Activated naive CD4-positive, alpha-beta T cell treated with anti-CD3 and anti-CD28 coated beads, Interleukin-2, amount 50 U/mL, for 24 hours (primary cell): ENCODE data around the gene RALGPS1.

ENCODE experiments used
- H3K27ac Mint-ChIP-seq: one replicate; pipeline ENCODE4 v1.8.0; 2021; ENCODE audit warnings: mild to moderate bottlenecking, mixed read lengths
- H3K27me3 Mint-ChIP-seq: one replicate; pipeline ENCODE4 v1.8.0; 2021; ENCODE audit warnings: mixed read lengths
- H3K36me3 Mint-ChIP-seq: one replicate; pipeline ENCODE4 v1.8.0; 2021; ENCODE audit warnings: mixed read lengths
- H3K4me1 Mint-ChIP-seq: one replicate; pipeline ENCODE4 v1.8.0; 2021; ENCODE audit warnings: mixed read lengths
- H3K4me3 Mint-ChIP-seq: one replicate; pipeline ENCODE4 v1.8.0; 2021; ENCODE audit warnings: mild to moderate bottlenecking, mixed read lengths
- H3K9me3 Mint-ChIP-seq: one replicate; pipeline ENCODE4 v1.8.0; 2021; ENCODE audit warnings: mixed read lengths

Gene RALGPS1

GRCh38 chr9:127121628-127122175 is 207.1 kb downstream of the RALGPS1 start:
- H3K36me3 Mint-ChIP-seq, result peaks cover 1% of the 10 kb centered on the region
- no peak overlapping the region for H3K4me3 Mint-ChIP-seq
- no peak overlapping the region for H3K27ac Mint-ChIP-seq
- peaks cover 8% of the 10 kb centered on the region for H3K27me3 Mint-ChIP-seq
- H3K9me3 Mint-ChIP-seq, result no peaks in the 10 kb centered on the region
- peaks cover 3% of the 10 kb centered on the region for H3K4me1 Mint-ChIP-seq

GRCh38 chr9:127122176-127123063 is 207.8 kb downstream of the RALGPS1 start, which contains the start of gene ANGPTL2:
Gene ANGPTL2 (minus strand): TSS chr9:127122635. CDS start chr9:127108731, 13,904 bp downstream.
- Mint-ChIP-seq H3K4me3 (no peak within 1 kb of the TSS), H3K9me3 (no peaks in the 10 kb centered on the region), H3K27me3 (peaks cover 8% of the 10 kb centered on the region), H3K27ac (no peak within 1 kb of the TSS), H3K36me3 (no peaks in the 10 kb centered on the region), H3K4me1 (peaks cover 3% of the 10 kb centered on the region)

- Mint-ChIP-seq H3K27ac (no peak overlapping the region), H3K9me3 (no peaks in the 10 kb centered on the region), H3K36me3 (no peaks in the 10 kb centered on the region), H3K4me3 (no peak overlapping the region), H3K4me1 (peaks cover 3% of the 10 kb centered on the region), H3K27me3 (peaks cover 8% of the 10 kb centered on the region)
Measured at GRCh38 chr9:127123064-127123890, 208.7 kb downstream of the RALGPS1 start.

- Mint-ChIP-seq H3K27me3 (peaks cover 8% of the 10 kb centered on the region), H3K4me1 (peaks cover 3% of the 10 kb centered on the region), H3K4me3 (no peak overlapping the region), H3K9me3 (no peaks in the 10 kb centered on the region), H3K27ac (no peak overlapping the region), H3K36me3 (no peaks in the 10 kb centered on the region)
Measured at GRCh38 chr9:127124111-127124531, 209.5 kb downstream of the RALGPS1 start.

GRCh38 chr9:127124792-127125191 is 210.2 kb downstream of the RALGPS1 start:
- Mint-ChIP-seq H3K27me3 (peaks cover 8% of the 10 kb centered on the region), H3K9me3 (no peaks in the 10 kb centered on the region), H3K36me3 (no peaks in the 10 kb centered on the region), H3K4me3 (no peak overlapping the region), H3K27ac (no peak overlapping the region), H3K4me1 (peaks cover 3% of the 10 kb centered on the region)

- H3K27me3 Mint-ChIP-seq, result peaks cover 2% of the 10 kb centered on the region
- no peaks in the 10 kb centered on the region for H3K9me3 Mint-ChIP-seq
Measured at GRCh38 chr9:127126971-127127370, 212.4 kb downstream of the RALGPS1 start.

GRCh38 chr9:127128341-127129072 is 213.9 kb downstream of the RALGPS1 start:
- Mint-ChIP-seq H3K4me3 (no peak overlapping the region), H3K36me3 (no peaks in the 10 kb centered on the region), H3K27me3 (peaks cover 2% of the 10 kb centered on the region), H3K27ac (no peak overlapping the region), H3K9me3 (no peaks in the 10 kb centered on the region), H3K4me1 (no peaks in the 10 kb centered on the region)

More at GRCh38 chr9:127126971-127127370, 212.4 kb downstream of the RALGPS1 start:
- Mint-ChIP-seq H3K4me3 (no peak overlapping the region), H3K36me3 (no peaks in the 10 kb centered on the region), H3K4me1 (no peaks in the 10 kb centered on the region), H3K27ac (no peak overlapping the region)

GRCh38 chr9:127129073-127129717 is 214.6 kb downstream of the RALGPS1 start:
- Mint-ChIP-seq H3K9me3 (no peaks in the 10 kb centered on the region), H3K27me3 (peaks cover 2% of the 10 kb centered on the region), H3K27ac (no peak overlapping the region), H3K4me3 (no peak overlapping the region), H3K4me1 (no peaks in the 10 kb centered on the region), H3K36me3 (no peaks in the 10 kb centered on the region)

- Mint-ChIP-seq H3K27ac (no peak overlapping the region), H3K4me1 (no peaks in the 10 kb centered on the region), H3K4me3 (no peak overlapping the region), H3K36me3 (no peaks in the 10 kb centered on the region), H3K27me3 (peaks cover 2% of the 10 kb centered on the region), H3K9me3 (no peaks in the 10 kb centered on the region)
Measured at GRCh38 chr9:127129718-127130085, 215.1 kb downstream of the RALGPS1 start.

- Mint-ChIP-seq H3K27ac (no peak overlapping the region), H3K27me3 (peaks cover 2% of the 10 kb centered on the region), H3K4me3 (no peak overlapping the region), H3K4me1 (no peaks in the 10 kb centered on the region), H3K36me3 (no peaks in the 10 kb centered on the region), H3K9me3 (no peaks in the 10 kb centered on the region)
Measured at GRCh38 chr9:127130235-127130634, 215.7 kb downstream of the RALGPS1 start.

GRCh38 chr9:127130661-127131538 is 216.3 kb downstream of the RALGPS1 start:
- H3K27ac Mint-ChIP-seq, result no peak overlapping the region
- H3K27me3 Mint-ChIP-seq, result peaks cover 2% of the 10 kb centered on the region
- H3K4me1 Mint-ChIP-seq, result no peaks in the 10 kb centered on the region
- H3K36me3 Mint-ChIP-seq, result no peaks in the 10 kb centered on the region
- H3K9me3 Mint-ChIP-seq, result no peaks in the 10 kb centered on the region
- H3K4me3 Mint-ChIP-seq, result no peak overlapping the region

GRCh38 chr9:127131871-127132270 is 217.3 kb downstream of the RALGPS1 start:
- no peaks in the 10 kb centered on the region for H3K27me3 Mint-ChIP-seq
- no peak overlapping the region for H3K4me3 Mint-ChIP-seq
- H3K27ac Mint-ChIP-seq, result no peak overlapping the region
- no peaks in the 10 kb centered on the region for H3K4me1 Mint-ChIP-seq
- no peaks in the 10 kb centered on the region for H3K9me3 Mint-ChIP-seq
- no peaks in the 10 kb centered on the region for H3K36me3 Mint-ChIP-seq

- Mint-ChIP-seq H3K9me3 (no peaks in the 10 kb centered on the region), H3K27ac (no peak overlapping the region), H3K27me3 (no peaks in the 10 kb centered on the region), H3K36me3 (no peaks in the 10 kb centered on the region), H3K4me1 (no peaks in the 10 kb centered on the region), H3K4me3 (no peak overlapping the region)
Measured at GRCh38 chr9:127132375-127132774, 217.8 kb downstream of the RALGPS1 start.
